HG02798 (cell line): Measurements from ENCODE around the gene VWA5B2.

Experiments used
- ATAC-seq: cut with Tn5 transposase; IDR thresholded peaks from one replicate; pipeline ENCODE4 v1.9.1; 2021; ENCODE audit warnings: mild to moderate bottlenecking; ENCODE audit not compliant: unreplicated experiment, poor library complexity

The VWA5B2 gene

GRCh38 chr3:184240384-184241140 lies 11.2 kb downstream of the VWA5B2 start:
- no peak for ATAC-seq

GRCh38 chr3:184241141-184241446 lies 11.7 kb downstream of the VWA5B2 start:
- ATAC-seq = no peak

GRCh38 chr3:184241447-184242296 lies 12.3 kb downstream of the VWA5B2 start:
- ATAC-seq = no peak

- ATAC-seq = no peak
These were observed 12.9 kb downstream of the VWA5B2 start for GRCh38 chr3:184242297-184242685.

GRCh38 chr3:184248454-184249411 lies 19.3 kb downstream of the VWA5B2 start, which contains the start of gene ALG3:
ALG3 (minus strand) TSS chr3:184248962; CDS start chr3:184248940, 22 bp downstream.
- ATAC-seq = peak; percentile 57

- peak; percentile 94 for ATAC-seq
These were observed 20.2 kb downstream of the VWA5B2 start, which contains the start of gene EEF1AKMT4 for GRCh38 chr3:184249412-184250166. EEF1AKMT4 (plus strand) TSS chr3:184249672; CDS start chr3:184249695, 23 bp downstream.

- peak; percentile 68 for ATAC-seq
These were observed 20.9 kb downstream of the VWA5B2 start for GRCh38 chr3:184250167-184250828.

GRCh38 chr3:184255291-184256039 lies 26.1 kb downstream of the VWA5B2 start:
- no peak for ATAC-seq

- ATAC-seq = no peak
These were observed 27.9 kb downstream of the VWA5B2 start for GRCh38 chr3:184257083-184257915.

- no peak for ATAC-seq
These were observed 29.5 kb downstream of the VWA5B2 start for GRCh38 chr3:184258926-184259325.

GRCh38 chr3:184259396-184259877 lies 30.1 kb downstream of the VWA5B2 start:
- no peak for ATAC-seq

GRCh38 chr3:184259878-184260723 lies 30.7 kb downstream of the VWA5B2 start:
- no peak for ATAC-seq

GRCh38 chr3:184260724-184261269 lies 31.4 kb downstream of the VWA5B2 start:
- no peak for ATAC-seq

- ATAC-seq = peak; percentile 45
These were observed 32.0 kb downstream of the VWA5B2 start, which contains the start of gene CAMK2N2 for GRCh38 chr3:184261270-184261853. CAMK2N2 (minus strand) TSS chr3:184261553; CDS start chr3:184261285, 268 bp downstream.

- no peak for ATAC-seq
These were observed 32.7 kb downstream of the VWA5B2 start for GRCh38 chr3:184261854-184262763.
